Neuronal stem cell (in vitro differentiated cells): ENCODE data around the gene CST7.

ENCODE experiments used
- DNase-seq: peaks from one replicate; pipeline ENCODE4 v3.0.0-alpha.2; 2013; ENCODE audit warnings: low spot score
- H2AFZ ChIP-seq: one replicate; pipeline ENCODE4 v1.6.1; 2013; ENCODE audit warnings: mild to moderate bottlenecking, low read length, inconsistent platforms
- H2AK5ac ChIP-seq: 2 replicates; pipeline ENCODE4 v1.6.1; 2013; ENCODE audit warnings: low read depth, mild to moderate bottlenecking, inconsistent platforms, low read length, moderate library complexity, mixed read lengths
- H2BK120ac ChIP-seq: 2 replicates; pipeline ENCODE4 v1.6.1; 2013; ENCODE audit warnings: low read depth, mild to moderate bottlenecking, inconsistent platforms, low read length, moderate library complexity, mixed read lengths
- H2BK12ac ChIP-seq: one replicate; pipeline ENCODE4 v1.6.1; 2013; ENCODE audit warnings: low read length, inconsistent platforms
- H2BK15ac ChIP-seq: 2 replicates; pipeline ENCODE4 v1.6.1; 2013; ENCODE audit warnings: mild to moderate bottlenecking, low read length, inconsistent platforms, mixed read lengths
- H2BK5ac ChIP-seq: one replicate; pipeline ENCODE4 v1.6.1; 2013; ENCODE audit warnings: inconsistent platforms, mild to moderate bottlenecking, low read length, moderate library complexity
- H3K14ac ChIP-seq: one replicate; pipeline ENCODE4 v1.6.1; 2013; ENCODE audit warnings: low read length, inconsistent platforms
- H3K18ac ChIP-seq: 2 replicates; pipeline ENCODE4 v1.6.1; 2013; ENCODE audit warnings: low read length, inconsistent platforms
- H3K23ac ChIP-seq: 2 replicates; pipeline ENCODE4 v1.6.1; 2013; ENCODE audit warnings: low read depth, mild to moderate bottlenecking, mixed read lengths, low read length, inconsistent platforms; ENCODE audit not compliant: poor library complexity
- H3K27ac ChIP-seq: replicated peaks from 3 replicates; pipeline ENCODE4 v1.5.1; 2013; ENCODE audit warnings: low read length, inconsistent platforms
- H3K27me3 ChIP-seq, 3 experiments: 2 replicates each; pipeline ENCODE4 v1.6.1; 2013; ENCODE audit warnings: low read length in 3 of 3, mild to moderate bottlenecking in 2 of 3, inconsistent platforms in 1 of 3, low read depth in 1 of 3, mixed read lengths in 1 of 3, moderate library complexity in 1 of 3; ENCODE audit not compliant: control insufficient read depth in 3 of 3, insufficient read depth in 3 of 3
- H3K36me3 ChIP-seq, 2 donors: replicated peaks in 1 of 2; 2 replicates each; pipeline ENCODE4 v1.6.1; 2013; ENCODE audit warnings: low read length in 2 of 2; ENCODE audit not compliant: control insufficient read depth in 2 of 2, insufficient read depth in 2 of 2
- H3K4ac ChIP-seq: 2 replicates; pipeline ENCODE4 v1.6.1; 2013; ENCODE audit warnings: inconsistent platforms, mild to moderate bottlenecking, low read length, moderate library complexity
- H3K4me1 ChIP-seq, 2 donors: 1 replicate in 1 of 2; 2 replicates in 1 of 2; pipeline ENCODE4 v1.6.1; 2013; ENCODE audit warnings: low read length in 2 of 2, low read depth in 1 of 2; ENCODE audit not compliant: control insufficient read depth in 2 of 2, insufficient read depth in 1 of 2
- H3K4me2 ChIP-seq: one replicate; pipeline ENCODE4 v1.6.1; 2013; ENCODE audit warnings: mild to moderate bottlenecking, low read length, inconsistent platforms; ENCODE audit not compliant: insufficient read depth, poor library complexity, severe bottlenecking
- H3K4me3 ChIP-seq, 2 donors: 2 replicates each; pipeline ENCODE4 v1.5.1; 2013; ENCODE audit warnings: low read length in 2 of 2, mild to moderate bottlenecking in 2 of 2, inconsistent platforms in 1 of 2, moderate library complexity in 1 of 2
- H3K79me1 ChIP-seq: one replicate; pipeline ENCODE4 v1.6.1; 2013; ENCODE audit warnings: low read depth, mild to moderate bottlenecking, inconsistent platforms, low read length, moderate library complexity
- H3K9ac ChIP-seq: one replicate; pipeline ENCODE4 v1.6.1; 2013; ENCODE audit warnings: mild to moderate bottlenecking, low read depth, low read length, inconsistent platforms; ENCODE audit not compliant: poor library complexity
- H3K9me3 ChIP-seq, 2 donors: replicated peaks in 1 of 2; 2 replicates each; pipeline versions ENCODE3 to v1.6.1; 2013; ENCODE audit warnings: low read length in 2 of 2, mild to moderate bottlenecking in 2 of 2, inconsistent platforms in 1 of 2, low read depth in 1 of 2, mixed read lengths in 1 of 2, moderate library complexity in 1 of 2; ENCODE audit not compliant: control insufficient read depth in 2 of 2, insufficient read depth in 1 of 2
- H4K8ac ChIP-seq: one replicate; pipeline ENCODE4 v1.6.1; 2013; ENCODE audit warnings: low read depth, mild to moderate bottlenecking, inconsistent platforms, low read length, moderate library complexity
- H4K91ac ChIP-seq: one replicate; pipeline ENCODE4 v1.6.1; 2013; ENCODE audit warnings: low read length, low read depth, mild to moderate bottlenecking, inconsistent platforms; ENCODE audit not compliant: poor library complexity
- WGBS, 2 donors: extraction: QIAGEN DNeasy Blood & Tissue Kit; methylation state at CpG; one replicate each; pipeline ENCODE4 v1.1.7; 2013; ENCODE audit warnings: missing lambda C conversion rate in 2 of 2, mixed read lengths in 1 of 2; ENCODE audit not compliant: insufficient read length in 2 of 2, insufficient replicate concordance in 1 of 2; ENCODE audit errors: extremely low coverage in 2 of 2; 5-methylcytosine and 5-hydroxymethylcytosine counted together

The CST7 gene

DNA sequence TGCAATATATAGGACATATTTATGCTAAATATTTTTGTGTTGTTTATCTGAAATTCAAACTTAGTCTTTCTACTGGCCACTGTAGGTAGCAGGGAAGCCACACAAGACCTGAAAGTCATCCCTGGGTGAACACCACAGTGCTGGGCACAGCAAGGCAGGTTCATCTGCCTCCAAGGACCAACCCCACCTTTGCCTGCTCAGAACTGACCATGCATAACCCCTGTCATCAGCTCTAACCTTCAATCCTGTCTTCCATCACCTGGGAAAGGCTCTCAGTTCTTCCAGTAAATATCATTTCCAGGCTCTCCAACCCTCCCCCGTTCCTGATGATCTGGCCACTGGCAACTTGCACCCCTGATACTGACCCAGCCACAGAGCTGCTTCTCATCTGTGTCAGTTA lies 32.7 kb upstream of the CST7 start:
- DNase-seq: no peak

DNA sequence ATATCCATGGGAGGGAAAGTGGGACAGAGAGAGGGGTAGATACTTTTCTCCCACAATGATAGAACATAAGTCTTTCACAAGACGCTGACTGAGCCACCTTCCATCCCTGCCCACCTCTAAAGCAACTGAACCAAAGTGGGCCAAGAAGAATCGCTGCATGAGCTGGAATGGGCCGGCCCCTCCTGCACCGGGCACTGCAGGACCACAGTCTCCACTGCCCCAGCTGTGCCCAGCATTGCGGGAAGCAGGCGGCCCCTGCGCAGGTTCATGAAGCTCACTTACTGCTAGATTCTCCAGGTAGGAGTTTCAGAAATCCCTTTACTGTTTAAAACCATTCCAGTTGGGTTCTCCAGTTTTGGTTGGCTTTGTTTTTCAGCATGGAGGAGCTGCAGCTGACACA lies 32.0 kb upstream of the CST7 start:
- peaks cover 1% of the 10 kb centered on the region for H3K79me1 ChIP-seq
- WGBS, 2 donors: no CpG with 5 or more reads among the region's 7 CpGs

More for the DNA sequence above, 32.7 kb upstream of the CST7 start:
- Histone ChIP-seq H2BK15ac (no peak overlapping the region), H2BK120ac (no peak overlapping the region), H2AK5ac (no peak overlapping the region), H3K9ac (no peak overlapping the region), H3K4me1 (peaks cover 5 to 7% of the 10 kb centered on the region in 2 donors), H3K14ac (no peak overlapping the region), H2AFZ (no peak overlapping the region), H3K27me3 (no peaks in the 10 kb centered on the region), H2BK5ac (no peak overlapping the region), H3K4ac (no peak overlapping the region), H3K18ac (no peak overlapping the region), H4K8ac (no peak overlapping the region), H3K36me3 (no peaks in the 10 kb centered on the region), H2BK12ac (no peak overlapping the region), H3K79me1 (peaks cover 1% of the 10 kb centered on the region), H4K91ac (no peak overlapping the region), H3K27ac (no peak overlapping the region), H3K9me3 (no peaks in the 10 kb centered on the region), H3K4me3 (no peak overlapping the region), H3K23ac (no peak overlapping the region), H3K4me2 (no peak overlapping the region)
- WGBS, 2 donors: no CpG with 5 or more reads among the region's 1 CpG

DNA sequence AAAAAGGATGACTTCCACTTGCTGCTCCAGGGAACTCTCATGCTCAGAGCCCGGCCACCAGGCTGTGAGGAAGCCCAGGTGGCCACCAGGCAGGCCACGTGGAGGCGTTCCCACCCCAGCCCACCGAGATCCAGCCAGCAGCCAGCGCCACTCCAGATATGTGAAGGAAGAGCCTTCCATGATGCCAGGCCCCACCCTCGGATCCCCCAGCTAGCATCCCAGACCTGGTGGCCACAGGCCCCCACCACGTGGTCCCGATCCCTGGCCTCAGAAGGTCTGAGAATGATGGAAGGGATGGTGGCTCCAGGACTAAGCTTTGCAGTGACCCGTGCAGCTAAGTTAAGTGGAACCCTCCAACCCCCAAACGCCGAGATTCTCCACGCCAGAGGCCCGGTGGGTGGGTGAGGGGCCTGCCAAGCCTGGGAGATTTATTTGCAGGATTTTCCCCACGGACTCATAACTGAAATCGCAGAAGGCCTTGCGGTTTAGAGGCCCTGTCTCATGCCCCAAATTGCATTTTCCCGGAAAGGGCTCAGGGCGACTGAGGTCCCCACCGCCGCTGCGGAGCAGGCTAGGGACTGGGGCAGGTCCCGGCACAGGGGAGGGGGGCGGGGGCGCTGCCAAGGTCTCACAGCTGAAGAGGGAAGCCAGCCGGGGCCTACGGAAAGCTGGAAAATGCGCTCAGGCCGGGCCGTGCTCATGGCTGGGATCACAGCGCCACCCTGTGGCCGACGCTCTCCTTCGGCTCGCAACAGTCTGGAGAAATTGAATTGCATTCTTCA lies 31.1 kb upstream of the CST7 start:
- H3K23ac ChIP-seq: peak overlapping the region; percentile 37
- H3K4me1 ChIP-seq: peaks cover 5 to 7% of the 10 kb centered on the region in 2 donors
- H3K27ac ChIP-seq: no peak overlapping the region
- H4K91ac ChIP-seq: no peak overlapping the region
- H3K14ac ChIP-seq: peak overlapping the region; percentile 47
- H3K36me3 ChIP-seq: no peaks in the 10 kb centered on the region
- peak overlapping the region; percentile 24 for H3K18ac ChIP-seq
- peak overlapping the region; percentile 88 for H2BK15ac ChIP-seq
- H3K4ac ChIP-seq: no peak overlapping the region
- H2BK5ac ChIP-seq: no peak overlapping the region
- H3K27me3 ChIP-seq: no peaks in the 10 kb centered on the region
- H3K4me2 ChIP-seq: peak overlapping the region; percentile 2
- H2BK12ac ChIP-seq: no peak overlapping the region
- no peak overlapping the region for H3K4me3 ChIP-seq
- H4K8ac ChIP-seq: no peak overlapping the region
- WGBS, 2 donors: no CpG with 5 or more reads among the region's 34 CpGs
- no peak overlapping the region for H3K9ac ChIP-seq
- H3K9me3 ChIP-seq: no peaks in the 10 kb centered on the region
- H2AK5ac ChIP-seq: peak overlapping the region; percentile 94
- peak; percentile 80 for DNase-seq
- H2AFZ ChIP-seq: peak overlapping the region; percentile 82
- H2BK120ac ChIP-seq: peak overlapping the region; percentile 72
- H3K79me1 ChIP-seq: peaks cover 1% of the 10 kb centered on the region

More for the DNA sequence above, 32.0 kb upstream of the CST7 start:
- H2AFZ ChIP-seq: no peak overlapping the region
- no peak overlapping the region for H2BK15ac ChIP-seq
- peak overlapping the region; percentile 72 for H2BK120ac ChIP-seq
- H3K4ac ChIP-seq: no peak overlapping the region
- H4K91ac ChIP-seq: no peak overlapping the region
- no peak for DNase-seq
- H3K4me2 ChIP-seq: no peak overlapping the region
- no peak overlapping the region for H3K9ac ChIP-seq
- no peaks in the 10 kb centered on the region for H3K36me3 ChIP-seq
- H3K27ac ChIP-seq: no peak overlapping the region
- H3K23ac ChIP-seq: no peak overlapping the region
- H3K18ac ChIP-seq: peak overlapping the region; percentile 76
- peak overlapping the region; percentile 63 for H3K14ac ChIP-seq
- H2BK5ac ChIP-seq: no peak overlapping the region
- H3K4me1 ChIP-seq: peaks cover 5 to 7% of the 10 kb centered on the region in 2 donors
- H4K8ac ChIP-seq: no peak overlapping the region
- no peaks in the 10 kb centered on the region for H3K9me3 ChIP-seq
- peak overlapping the region; percentile 84 for H2BK12ac ChIP-seq
- no peak overlapping the region for H3K4me3 ChIP-seq
- H2AK5ac ChIP-seq: peak overlapping the region; percentile 61
- no peaks in the 10 kb centered on the region for H3K27me3 ChIP-seq
